ENCODE data around the gene FBXL15.
A peak's percentile ranks its signal among the peaks of the same experiment; 100 is the strongest.

The FBXL15 gene

DNA sequence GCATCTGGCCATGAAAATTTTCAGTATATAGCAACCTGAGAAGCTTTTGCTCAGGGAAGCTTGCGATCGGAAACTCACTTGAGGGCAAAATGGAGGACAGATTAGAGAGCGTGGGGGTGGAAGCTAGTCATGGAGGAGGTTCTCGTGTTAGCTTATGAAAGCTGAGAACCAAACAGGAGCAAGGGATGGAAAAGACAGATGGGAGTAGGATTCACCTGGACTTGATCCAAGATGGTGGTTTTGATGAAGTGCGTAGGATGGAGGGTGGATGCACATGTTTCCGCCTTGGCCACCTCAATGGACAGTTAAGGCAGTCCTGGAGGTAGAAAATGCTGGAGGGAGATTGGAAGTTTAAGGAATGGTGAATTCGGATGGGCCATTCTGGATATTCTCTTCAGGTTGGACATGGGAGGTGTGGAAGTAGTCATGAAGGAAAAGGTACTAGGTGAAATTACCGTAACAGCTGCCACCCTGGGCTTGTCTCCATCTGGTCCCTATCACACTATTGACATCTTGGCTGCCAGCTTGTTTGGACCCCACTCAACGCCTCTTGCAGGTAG is 37.0 kb downstream of the FBXL15 start:
- no peak for DNase-seq (ENCODE audit: low spot score)

DNA sequence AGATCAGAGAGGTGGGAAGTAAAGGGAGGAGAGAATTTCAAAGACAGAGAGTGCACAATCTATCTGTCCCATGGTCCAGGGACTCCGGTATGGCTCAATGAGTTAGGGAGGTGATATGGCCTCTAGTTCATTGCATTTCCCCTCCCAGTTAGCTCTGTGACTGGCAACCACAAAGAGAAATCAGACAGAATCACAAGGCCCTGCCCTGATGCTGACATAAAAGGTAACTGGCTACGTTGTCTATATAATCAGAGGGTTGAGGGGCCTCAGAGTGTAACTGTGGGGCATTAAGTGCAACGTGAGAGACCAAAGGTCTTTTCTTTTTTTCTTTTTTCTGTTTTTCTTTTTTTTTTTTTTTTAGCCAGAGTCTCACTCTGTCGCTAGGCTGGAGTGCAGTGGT is 38.0 kb downstream of the FBXL15 start:
- DNase-seq (ENCODE audit: low spot score), result no peak

DNA sequence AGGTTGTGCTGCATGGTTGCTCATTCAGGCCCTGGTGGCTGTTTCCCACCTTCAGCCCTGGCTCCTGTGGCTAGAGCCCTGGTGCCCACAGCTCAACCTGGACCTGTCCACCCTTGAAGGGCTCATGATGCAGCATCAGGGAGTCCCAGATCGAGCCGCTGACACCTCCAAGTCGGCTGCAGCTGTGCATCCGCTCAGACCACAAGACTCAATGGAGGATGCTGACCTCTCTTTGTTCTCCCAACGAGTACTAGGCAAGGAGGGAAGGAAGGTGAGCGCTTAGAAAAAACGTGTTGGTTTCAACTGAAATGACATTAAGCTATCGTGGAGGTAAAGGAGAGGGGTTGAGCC is 40.2 kb downstream of the FBXL15 start:
- DNase-seq (ENCODE audit: low spot score), result no peak

- peak; percentile 99 for DNase-seq (ENCODE audit: low spot score)
Measured at GRCh38 chr10:102461187-102462054, 40.8 kb downstream of the FBXL15 start.

GRCh38 chr10:102462512-102463054 is 41.9 kb downstream of the FBXL15 start:
- no peak for DNase-seq (ENCODE audit: low spot score)

- no peak for DNase-seq (ENCODE audit: low spot score)
Measured at GRCh38 chr10:102463983-102464382, 43.3 kb downstream of the FBXL15 start.

- DNase-seq (ENCODE audit: low spot score), result no peak
Measured at GRCh38 chr10:102465466-102465865, 44.8 kb downstream of the FBXL15 start.

- no peak for DNase-seq (ENCODE audit: low spot score)
Measured at GRCh38 chr10:102467318-102467717, 46.7 kb downstream of the FBXL15 start.

- DNase-seq (ENCODE audit: low spot score), result no peak
Measured at GRCh38 chr10:102467971-102468438, 47.4 kb downstream of the FBXL15 start.

GRCh38 chr10:102468683-102469082 is 48.0 kb downstream of the FBXL15 start:
- no peak for DNase-seq (ENCODE audit: low spot score)

- no peak for DNase-seq (ENCODE audit: low spot score)
Measured at GRCh38 chr10:102470579-102471546, 50.2 kb downstream of the FBXL15 start.

Measured in germinal center (tissue), 1 donor.